Measurements from ENCODE around the gene RNASE2. TPM values are rescaled to one million over a fixed set of nuclear protein-coding genes. Genes with fewer than 3 reads are reported as not detected.

The RNASE2 gene
- total RNA-seq, 2 donors from 2014 or later: 1.6 to 3.8 TPM

Other genes starting within 250 kb of the RNASE2 start
- gene EDDM3A, start 209.6 kb upstream of the RNASE2 start, total RNA-seq: not detected
- not detected for gene EDDM3B, start 187.1 kb upstream of the RNASE2 start, total RNA-seq
- 10 to 100 TPM in 1 of 2 donors, 1 to 10 TPM in 1; 6.9 to 16.1 TPM for gene RNASE6, start 174.2 kb upstream of the RNASE2 start, total RNA-seq
- 100 to 1,000 TPM; 295 to 632 TPM for gene RNASE1, start 152.6 kb upstream of the RNASE2 start, total RNA-seq
- gene RNASE3, start 64.1 kb upstream of the RNASE2 start, total RNA-seq: not detected
- 10 to 100 TPM; 33.8 to 39.0 TPM for gene METTL17, start 34.5 kb downstream of the RNASE2 start, total RNA-seq
- gene SLC39A2, start 43.8 kb downstream of the RNASE2 start, total RNA-seq: not detected
- 100 to 1,000 TPM; 212 to 215 TPM for gene NDRG2, start 69.6 kb downstream of the RNASE2 start, total RNA-seq
- 1 to 10 TPM in 1 of 2 donors, under 1 TPM in 1; 0.44 to 1.6 TPM for gene TPPP2, start 74.7 kb downstream of the RNASE2 start, total RNA-seq
- not detected for gene RNASE13, start 79.3 kb downstream of the RNASE2 start, total RNA-seq
- not detected for gene RNASE7, start 86.9 kb downstream of the RNASE2 start, total RNA-seq
- gene RNASE8, start 102.3 kb downstream of the RNASE2 start, total RNA-seq: not detected
- 10 to 100 TPM; 24.9 to 25.5 TPM for gene ARHGEF40, start 114.8 kb downstream of the RNASE2 start, total RNA-seq
- 10 to 100 TPM; 38.3 to 44.4 TPM for gene ZNF219, start 143.2 kb downstream of the RNASE2 start, total RNA-seq
- under 1 TPM; 0.26 to 0.82 TPM for gene TMEM253, start 145.6 kb downstream of the RNASE2 start, total RNA-seq
- gene OR5AU1, start 200.6 kb downstream of the RNASE2 start, total RNA-seq: not detected